Measurements from ENCODE around the gene TBCK.

Gene TBCK

DNA sequence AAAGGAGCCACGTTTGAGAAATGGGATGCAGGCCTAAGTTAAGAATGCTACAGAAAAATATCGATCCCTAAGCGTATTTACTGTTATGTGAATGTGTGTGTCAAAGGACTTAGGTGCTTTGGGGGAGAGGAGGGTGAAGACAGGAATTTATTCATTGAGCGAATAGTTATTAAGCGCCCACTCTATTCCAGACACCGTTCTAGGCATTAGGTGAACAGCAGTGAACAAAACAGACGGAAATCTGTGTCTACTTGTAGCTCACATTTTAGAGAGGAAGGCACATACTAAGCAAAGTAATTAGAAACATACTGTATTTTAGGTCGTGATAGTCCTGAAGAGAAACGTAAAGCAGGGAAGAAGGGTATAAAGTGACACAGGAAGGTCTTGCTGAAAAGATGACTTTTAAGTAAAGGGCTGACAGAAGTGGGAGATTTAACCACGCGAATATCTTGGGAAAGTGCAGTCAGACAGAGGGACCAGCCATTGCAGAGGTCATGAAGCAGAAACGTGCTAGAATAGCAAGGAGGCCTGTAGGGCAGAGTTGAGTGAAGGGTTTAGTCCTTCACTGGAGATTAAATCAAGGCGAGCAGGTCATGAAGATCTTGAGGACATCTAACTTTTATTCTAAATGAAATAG lies 882 bp upstream of the TBCK start:
- TF ChIP-seq EZH2phosphoT487 (IDR thresholded peaks at IDR 0.05; ENCODE audit: low read length) (no peak), EZH2 (optimal IDR thresholded peaks at IDR 0.05; ENCODE audit: low read depth, low read length) (no peak)
- TF ChIP-seq, protein P1, sequence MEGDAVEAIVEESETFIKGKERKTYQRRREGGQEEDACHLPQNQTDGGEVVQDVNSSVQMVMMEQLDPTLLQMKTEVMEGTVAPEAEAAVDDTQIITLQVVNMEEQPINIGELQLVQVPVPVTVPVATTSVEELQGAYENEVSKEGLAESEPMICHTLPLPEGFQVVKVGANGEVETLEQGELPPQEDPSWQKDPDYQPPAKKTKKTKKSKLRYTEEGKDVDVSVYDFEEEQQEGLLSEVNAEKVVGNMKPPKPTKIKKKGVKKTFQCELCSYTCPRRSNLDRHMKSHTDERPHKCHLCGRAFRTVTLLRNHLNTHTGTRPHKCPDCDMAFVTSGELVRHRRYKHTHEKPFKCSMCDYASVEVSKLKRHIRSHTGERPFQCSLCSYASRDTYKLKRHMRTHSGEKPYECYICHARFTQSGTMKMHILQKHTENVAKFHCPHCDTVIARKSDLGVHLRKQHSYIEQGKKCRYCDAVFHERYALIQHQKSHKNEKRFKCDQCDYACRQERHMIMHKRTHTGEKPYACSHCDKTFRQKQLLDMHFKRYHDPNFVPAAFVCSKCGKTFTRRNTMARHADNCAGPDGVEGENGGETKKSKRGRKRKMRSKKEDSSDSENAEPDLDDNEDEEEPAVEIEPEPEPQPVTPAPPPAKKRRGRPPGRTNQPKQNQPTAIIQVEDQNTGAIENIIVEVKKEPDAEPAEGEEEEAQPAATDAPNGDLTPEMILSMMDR (IDR thresholded peaks at IDR 0.05; ENCODE audit: low read length), result no peak
- H3K4me3 ChIP-seq (ENCODE audit: low read length), result peak overlapping the region; percentile 90
- no peaks in the 10 kb centered on the region for H3K9me3 ChIP-seq (replicated peaks; ENCODE audit: insufficient read depth, low read length)
- H3K4me2 ChIP-seq (ENCODE audit: low read depth, low read length), result peak overlapping the region; percentile 69
- 0 out of 2 replicates have a peak, but pooled peaks cover 10% of the 10 kb centered on the region for H3F3A ChIP-seq (ENCODE audit: insufficient read depth, low read length)
- no peaks in the 10 kb centered on the region for H3K9me2 ChIP-seq (replicated peaks; ENCODE audit: insufficient read depth, low read length)
- peak overlapping the region; percentile 95 for H3K9ac ChIP-seq (ENCODE audit: low read length)
- H3K4me1 ChIP-seq (ENCODE audit: low read length), result peaks cover 12% of the 10 kb centered on the region
- peaks cover 75% of the 10 kb centered on the region for H3K79me2 ChIP-seq (ENCODE audit: low read length)
- no peaks in the 10 kb centered on the region for H4K20me1 ChIP-seq (ENCODE audit: insufficient read depth, low read length)
- no peaks in the 10 kb centered on the region for H3K36me3 ChIP-seq (replicated peaks; ENCODE audit: insufficient read depth, low read length)
- peak overlapping the region; percentile 81 for H2AFZ ChIP-seq (ENCODE audit: low read length)
- no peak for DNase-seq
- peak overlapping the region; percentile 87 for H3K27ac ChIP-seq (ENCODE audit: low read length)
- H3K27me3 ChIP-seq (replicated peaks; ENCODE audit: insufficient read depth, low read length), result no peaks in the 10 kb centered on the region

DNA sequence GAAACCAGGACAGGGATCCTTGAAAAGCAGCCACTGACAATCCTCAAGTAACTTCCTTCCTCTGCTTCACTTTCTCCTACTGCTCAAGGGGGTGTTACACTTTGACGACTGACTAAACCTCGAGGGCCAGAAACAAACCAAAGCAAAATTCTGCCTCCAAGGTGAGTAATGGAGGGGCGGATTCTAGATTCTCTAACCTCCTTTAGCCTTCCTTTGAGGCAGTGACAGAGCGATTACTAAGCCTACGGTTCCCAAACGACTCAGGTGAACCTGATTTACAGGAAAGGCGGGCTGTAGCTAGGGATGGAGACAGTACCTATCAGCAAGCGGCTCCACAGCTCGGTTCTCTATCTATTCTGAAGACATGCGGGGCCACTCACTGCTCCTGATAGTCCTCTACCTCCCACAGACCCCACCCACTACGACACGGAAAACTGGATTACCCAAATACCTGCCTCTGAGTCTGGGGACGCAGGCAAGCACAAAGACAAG lies 487 bp downstream of the TBCK start:
- Histone ChIP-seq H3K9me3 (replicated peaks; ENCODE audit: insufficient read depth, low read length) (no peaks in the 10 kb centered on the region), H3K27ac (ENCODE audit: low read length) (peak overlapping the region; percentile 87), H3K4me3 (ENCODE audit: low read length) (peak overlapping the region; percentile 90), H4K20me1 (ENCODE audit: insufficient read depth, low read length) (no peaks in the 10 kb centered on the region), H3K27me3 (replicated peaks; ENCODE audit: insufficient read depth, low read length) (no peaks in the 10 kb centered on the region), H3K79me2 (ENCODE audit: low read length) (peaks cover 73% of the 10 kb centered on the region), H3K9me2 (replicated peaks; ENCODE audit: insufficient read depth, low read length) (no peaks in the 10 kb centered on the region), H3F3A (ENCODE audit: insufficient read depth, low read length) (0 out of 2 replicates have a peak, but pooled peaks cover 10% of the 10 kb centered on the region), H3K36me3 (replicated peaks; ENCODE audit: insufficient read depth, low read length) (no peaks in the 10 kb centered on the region), H3K9ac (ENCODE audit: low read length) (peak overlapping the region; percentile 95), H3K4me1 (ENCODE audit: low read length) (peaks cover 12% of the 10 kb centered on the region), H3K4me2 (ENCODE audit: low read depth, low read length) (peak overlapping the region; percentile 62), H2AFZ (ENCODE audit: low read length) (peak overlapping the region; percentile 81)
- DNase-seq, result peak; percentile 21
- TF ChIP-seq, protein P1 (IDR thresholded peaks at IDR 0.05; ENCODE audit: low read length), result no peak
- no peak for TF ChIP-seq EZH2 (optimal IDR thresholded peaks at IDR 0.05; ENCODE audit: low read depth, low read length)
- TF ChIP-seq EZH2phosphoT487 (IDR thresholded peaks at IDR 0.05; ENCODE audit: low read length), result no peak

DNA sequence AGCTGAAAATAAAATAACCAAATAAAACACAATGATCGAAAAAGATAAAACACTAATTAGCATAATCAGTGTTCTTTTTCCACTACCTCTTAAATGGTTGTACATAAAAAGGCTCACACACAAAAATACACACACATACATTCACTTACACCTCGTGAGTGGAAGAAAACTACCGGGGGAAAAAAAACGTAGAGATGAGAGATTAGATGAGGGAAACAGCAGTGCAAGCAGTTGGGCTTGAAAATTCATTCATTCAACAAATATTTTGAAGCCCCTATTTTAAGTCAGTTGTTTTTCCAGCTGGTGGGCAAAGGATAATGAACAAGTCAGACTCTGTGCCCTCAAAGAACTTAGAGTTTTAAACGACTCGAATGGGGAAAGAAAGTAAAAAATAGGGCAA lies 1.0 kb downstream of the TBCK start:
- H3K9ac ChIP-seq (ENCODE audit: low read length), result peak overlapping the region; percentile 95; the same call in 1 of the 2 replicates
- 0 out of 2 replicates have a peak, but pooled peaks cover 10% of the 10 kb centered on the region for H3F3A ChIP-seq (ENCODE audit: insufficient read depth, low read length)
- peak overlapping the region; percentile 90 for H3K4me3 ChIP-seq (ENCODE audit: low read length)
- H4K20me1 ChIP-seq (ENCODE audit: insufficient read depth, low read length), result no peaks in the 10 kb centered on the region
- peak overlapping the region; percentile 81; the same call in 1 of the 2 replicates for H2AFZ ChIP-seq (ENCODE audit: low read length)
- H3K4me1 ChIP-seq (ENCODE audit: low read length), result peaks cover 12% of the 10 kb centered on the region
- no peaks in the 10 kb centered on the region for H3K9me2 ChIP-seq (replicated peaks; ENCODE audit: insufficient read depth, low read length)
- H3K4me2 ChIP-seq (ENCODE audit: low read depth, low read length), result peak overlapping the region; percentile 62
- TF ChIP-seq, protein P1 (IDR thresholded peaks at IDR 0.05; ENCODE audit: low read length), result no peak
- TF ChIP-seq EZH2phosphoT487 (IDR thresholded peaks at IDR 0.05; ENCODE audit: low read length), result no peak
- TF ChIP-seq EZH2 (optimal IDR thresholded peaks at IDR 0.05; ENCODE audit: low read depth, low read length), result no peak
- DNase-seq, result no peak
- peaks cover 67% of the 10 kb centered on the region for H3K79me2 ChIP-seq (ENCODE audit: low read length)
- peak overlapping the region; percentile 87; the same call in 1 of the 2 replicates for H3K27ac ChIP-seq (ENCODE audit: low read length)
- no peaks in the 10 kb centered on the region for H3K9me3 ChIP-seq (replicated peaks; ENCODE audit: insufficient read depth, low read length)
- H3K36me3 ChIP-seq (replicated peaks; ENCODE audit: insufficient read depth, low read length), result no peaks in the 10 kb centered on the region
- H3K27me3 ChIP-seq (replicated peaks; ENCODE audit: insufficient read depth, low read length), result no peaks in the 10 kb centered on the region

All from MM.1S (cell line).